HepG2 (cell line): ENCODE results near the gene TBCD. TPM values are rescaled to one million over a fixed set of nuclear protein-coding genes. Genes with fewer than 3 reads are reported as not detected.

Experiments used
- FOXA3 ChIP-seq: IDR thresholded peaks from 2 replicates; pipeline ENCODE4 v1.6.1; 2016; ENCODE audit warnings: missing genetic modification reagents, missing compliant biosample characterization
- FOXM1 ChIP-seq: sonication (generic); formaldehyde crosslinking; IDR thresholded peaks from 2 replicates; pipeline ENCODE4 v1.5.0; 2020; ENCODE audit warnings: missing genetic modification reagents
- GABPB1 ChIP-seq: IDR thresholded peaks from 2 replicates; pipeline ENCODE4 v1.6.1; 2016; ENCODE audit warnings: mild to moderate bottlenecking, missing genetic modification reagents, moderate library complexity, missing compliant biosample characterization
- GMEB1 ChIP-seq: sonication (generic); formaldehyde crosslinking; IDR thresholded peaks from 2 replicates; pipeline ENCODE4 v1.5.1; 2020; ENCODE audit warnings: missing genetic modification reagents, mild to moderate bottlenecking, borderline replicate concordance
- KMT2B ChIP-seq: IDR thresholded peaks from 2 replicates; pipeline ENCODE4 v1.6.1; 2016; ENCODE audit warnings: missing genetic modification reagents, missing compliant biosample characterization
- NFKB2 ChIP-seq: sonication (generic); formaldehyde crosslinking; IDR thresholded peaks from 2 replicates; pipeline ENCODE4 v1.4.0; 2020; ENCODE audit warnings: missing genetic modification reagents, borderline replicate concordance
- PRPF4 ChIP-seq: fragments of 200-400 bp; formaldehyde crosslinking; IDR thresholded peaks from 2 replicates; pipeline ENCODE4 v1.6.1; 2016; ENCODE audit warnings: low read length, low read depth; ENCODE audit not compliant: poor library complexity, severe bottlenecking
- SALL1 ChIP-seq: sonication (generic); formaldehyde crosslinking; IDR thresholded peaks from 2 replicates; pipeline ENCODE4 v1.8.0; 2022; ENCODE audit warnings: mild to moderate bottlenecking, missing genetic modification reagents
- SOX5 ChIP-seq: IDR thresholded peaks from 2 replicates; pipeline ENCODE4 v1.6.1; 2016; ENCODE audit warnings: borderline replicate concordance
- SPEN ChIP-seq: sonication (generic); formaldehyde crosslinking; IDR thresholded peaks from 2 replicates; pipeline ENCODE4 v1.5.1; 2020; ENCODE audit warnings: low read depth, mild to moderate bottlenecking, missing genetic modification reagents
- polyA plus RNA-seq, 8 experiments: library from polyadenylated mRNA; depleted of rRNA in 3 of 8; stranded (reverse) in 7 of 8; unstranded in 1 of 8; fragments of >200 nt; fragmentation: Illumina TruSeq in 4 of 8; extraction: Trizol in 4 of 8; gene quantifications; 2 replicates each; pipeline versions ENCODE4 v1.2.1 to v1.2.3, GENCODE V29; 2011 to 2016; ENCODE audit warnings: low read depth in 4 of 8, missing spikeins in 1 of 8, mixed read lengths in 1 of 8; ENCODE audit not compliant: insufficient read depth in 1 of 8
- total RNA-seq, 5 experiments: library from RNA; depleted of rRNA; stranded (reverse); fragments of >200 nt; fragmentation: Illumina TruSeq; extraction: Trizol; gene quantifications; 2 replicates each; pipeline ENCODE4 v1.2.3, GENCODE V29; 2016; ENCODE audit warnings: low read depth in 1 of 5
- TF ChIP-seq, protein P1 (sequence below): sonication (generic); formaldehyde crosslinking; IDR thresholded peaks from 2 replicates; pipeline ENCODE4 v1.5.1; 2020; ENCODE audit warnings: mild to moderate bottlenecking, missing genetic modification reagents, moderate library complexity
- TF ChIP-seq, protein P2 (sequence below): IDR thresholded peaks from 2 replicates; pipeline ENCODE4 v1.4.0; 2020; ENCODE audit warnings: mild to moderate bottlenecking, missing genetic modification reagents
- TF ChIP-seq, protein P3 (sequence below): IDR thresholded peaks from 2 replicates; pipeline ENCODE4 v1.6.1; 2018; ENCODE audit warnings: missing genetic modification reagents, mild to moderate bottlenecking, missing compliant biosample characterization
- TF ChIP-seq, protein P4 (sequence below): sonication (generic); formaldehyde crosslinking; IDR thresholded peaks from 2 replicates; pipeline ENCODE4 v1.4.0; 2020; ENCODE audit warnings: missing genetic modification reagents

The TBCD gene
- total and polyA plus RNA-seq, 2 of the 13 experiments (the other 11 are each of a cell fraction or from before 2014, with no cell fraction given) = 33.9 to 54.8 TPM

GRCh38 chr17:82887255-82888164 lies 135.6 kb downstream of the TBCD start (continued):
- TF ChIP-seq, protein P1, sequence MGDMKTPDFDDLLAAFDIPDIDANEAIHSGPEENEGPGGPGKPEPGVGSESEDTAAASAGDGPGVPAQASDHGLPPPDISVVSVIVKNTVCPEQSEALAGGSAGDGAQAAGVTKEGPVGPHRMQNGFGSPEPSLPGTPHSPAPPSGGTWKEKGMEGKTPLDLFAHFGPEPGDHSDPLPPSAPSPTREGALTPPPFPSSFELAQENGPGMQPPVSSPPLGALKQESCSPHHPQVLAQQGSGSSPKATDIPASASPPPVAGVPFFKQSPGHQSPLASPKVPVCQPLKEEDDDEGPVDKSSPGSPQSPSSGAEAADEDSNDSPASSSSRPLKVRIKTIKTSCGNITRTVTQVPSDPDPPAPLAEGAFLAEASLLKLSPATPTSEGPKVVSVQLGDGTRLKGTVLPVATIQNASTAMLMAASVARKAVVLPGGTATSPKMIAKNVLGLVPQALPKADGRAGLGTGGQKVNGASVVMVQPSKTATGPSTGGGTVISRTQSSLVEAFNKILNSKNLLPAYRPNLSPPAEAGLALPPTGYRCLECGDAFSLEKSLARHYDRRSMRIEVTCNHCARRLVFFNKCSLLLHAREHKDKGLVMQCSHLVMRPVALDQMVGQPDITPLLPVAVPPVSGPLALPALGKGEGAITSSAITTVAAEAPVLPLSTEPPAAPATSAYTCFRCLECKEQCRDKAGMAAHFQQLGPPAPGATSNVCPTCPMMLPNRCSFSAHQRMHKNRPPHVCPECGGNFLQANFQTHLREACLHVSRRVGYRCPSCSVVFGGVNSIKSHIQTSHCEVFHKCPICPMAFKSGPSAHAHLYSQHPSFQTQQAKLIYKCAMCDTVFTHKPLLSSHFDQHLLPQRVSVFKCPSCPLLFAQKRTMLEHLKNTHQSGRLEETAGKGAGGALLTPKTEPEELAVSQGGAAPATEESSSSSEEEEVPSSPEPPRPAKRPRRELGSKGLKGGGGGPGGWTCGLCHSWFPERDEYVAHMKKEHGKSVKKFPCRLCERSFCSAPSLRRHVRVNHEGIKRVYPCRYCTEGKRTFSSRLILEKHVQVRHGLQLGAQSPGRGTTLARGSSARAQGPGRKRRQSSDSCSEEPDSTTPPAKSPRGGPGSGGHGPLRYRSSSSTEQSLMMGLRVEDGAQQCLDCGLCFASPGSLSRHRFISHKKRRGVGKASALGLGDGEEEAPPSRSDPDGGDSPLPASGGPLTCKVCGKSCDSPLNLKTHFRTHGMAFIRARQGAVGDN (CRISPR knock-in tag) = peak; percentile 72
- TF ChIP-seq GABPB1 (CRISPR knock-in tag) (peak; percentile 16; the same call in 1 of the 2 replicates), SPEN (CRISPR knock-in tag) (peak; percentile 60), SOX5 (peak; percentile 74), KMT2B (CRISPR knock-in tag) (0 out of 2 replicates have a peak, but pooled peaks have one; percentile 31), FOXA3 (CRISPR knock-in tag) (peak; percentile 63; the same call in 1 of the 2 replicates), PRPF4 (peak; percentile 37), NFKB2 (CRISPR knock-in tag) (peak; percentile 23; the same call in 1 of the 2 replicates), SALL1 (CRISPR knock-in tag) (peak; percentile 44; the same call in 1 of the 2 replicates), GMEB1 (CRISPR knock-in tag) (no peak), FOXM1 (no peak)
- TF ChIP-seq, protein P2, sequence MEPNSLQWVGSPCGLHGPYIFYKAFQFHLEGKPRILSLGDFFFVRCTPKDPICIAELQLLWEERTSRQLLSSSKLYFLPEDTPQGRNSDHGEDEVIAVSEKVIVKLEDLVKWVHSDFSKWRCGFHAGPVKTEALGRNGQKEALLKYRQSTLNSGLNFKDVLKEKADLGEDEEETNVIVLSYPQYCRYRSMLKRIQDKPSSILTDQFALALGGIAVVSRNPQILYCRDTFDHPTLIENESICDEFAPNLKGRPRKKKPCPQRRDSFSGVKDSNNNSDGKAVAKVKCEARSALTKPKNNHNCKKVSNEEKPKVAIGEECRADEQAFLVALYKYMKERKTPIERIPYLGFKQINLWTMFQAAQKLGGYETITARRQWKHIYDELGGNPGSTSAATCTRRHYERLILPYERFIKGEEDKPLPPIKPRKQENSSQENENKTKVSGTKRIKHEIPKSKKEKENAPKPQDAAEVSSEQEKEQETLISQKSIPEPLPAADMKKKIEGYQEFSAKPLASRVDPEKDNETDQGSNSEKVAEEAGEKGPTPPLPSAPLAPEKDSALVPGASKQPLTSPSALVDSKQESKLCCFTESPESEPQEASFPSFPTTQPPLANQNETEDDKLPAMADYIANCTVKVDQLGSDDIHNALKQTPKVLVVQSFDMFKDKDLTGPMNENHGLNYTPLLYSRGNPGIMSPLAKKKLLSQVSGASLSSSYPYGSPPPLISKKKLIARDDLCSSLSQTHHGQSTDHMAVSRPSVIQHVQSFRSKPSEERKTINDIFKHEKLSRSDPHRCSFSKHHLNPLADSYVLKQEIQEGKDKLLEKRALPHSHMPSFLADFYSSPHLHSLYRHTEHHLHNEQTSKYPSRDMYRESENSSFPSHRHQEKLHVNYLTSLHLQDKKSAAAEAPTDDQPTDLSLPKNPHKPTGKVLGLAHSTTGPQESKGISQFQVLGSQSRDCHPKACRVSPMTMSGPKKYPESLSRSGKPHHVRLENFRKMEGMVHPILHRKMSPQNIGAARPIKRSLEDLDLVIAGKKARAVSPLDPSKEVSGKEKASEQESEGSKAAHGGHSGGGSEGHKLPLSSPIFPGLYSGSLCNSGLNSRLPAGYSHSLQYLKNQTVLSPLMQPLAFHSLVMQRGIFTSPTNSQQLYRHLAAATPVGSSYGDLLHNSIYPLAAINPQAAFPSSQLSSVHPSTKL (CRISPR knock-in tag) = peak; percentile 74
- TF ChIP-seq, protein P3, sequence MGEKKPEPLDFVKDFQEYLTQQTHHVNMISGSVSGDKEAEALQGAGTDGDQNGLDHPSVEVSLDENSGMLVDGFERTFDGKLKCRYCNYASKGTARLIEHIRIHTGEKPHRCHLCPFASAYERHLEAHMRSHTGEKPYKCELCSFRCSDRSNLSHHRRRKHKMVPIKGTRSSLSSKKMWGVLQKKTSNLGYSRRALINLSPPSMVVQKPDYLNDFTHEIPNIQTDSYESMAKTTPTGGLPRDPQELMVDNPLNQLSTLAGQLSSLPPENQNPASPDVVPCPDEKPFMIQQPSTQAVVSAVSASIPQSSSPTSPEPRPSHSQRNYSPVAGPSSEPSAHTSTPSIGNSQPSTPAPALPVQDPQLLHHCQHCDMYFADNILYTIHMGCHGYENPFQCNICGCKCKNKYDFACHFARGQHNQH (CRISPR knock-in tag) = peak; percentile 40; the same call in 1 of the 2 replicates
- TF ChIP-seq, protein P4, sequence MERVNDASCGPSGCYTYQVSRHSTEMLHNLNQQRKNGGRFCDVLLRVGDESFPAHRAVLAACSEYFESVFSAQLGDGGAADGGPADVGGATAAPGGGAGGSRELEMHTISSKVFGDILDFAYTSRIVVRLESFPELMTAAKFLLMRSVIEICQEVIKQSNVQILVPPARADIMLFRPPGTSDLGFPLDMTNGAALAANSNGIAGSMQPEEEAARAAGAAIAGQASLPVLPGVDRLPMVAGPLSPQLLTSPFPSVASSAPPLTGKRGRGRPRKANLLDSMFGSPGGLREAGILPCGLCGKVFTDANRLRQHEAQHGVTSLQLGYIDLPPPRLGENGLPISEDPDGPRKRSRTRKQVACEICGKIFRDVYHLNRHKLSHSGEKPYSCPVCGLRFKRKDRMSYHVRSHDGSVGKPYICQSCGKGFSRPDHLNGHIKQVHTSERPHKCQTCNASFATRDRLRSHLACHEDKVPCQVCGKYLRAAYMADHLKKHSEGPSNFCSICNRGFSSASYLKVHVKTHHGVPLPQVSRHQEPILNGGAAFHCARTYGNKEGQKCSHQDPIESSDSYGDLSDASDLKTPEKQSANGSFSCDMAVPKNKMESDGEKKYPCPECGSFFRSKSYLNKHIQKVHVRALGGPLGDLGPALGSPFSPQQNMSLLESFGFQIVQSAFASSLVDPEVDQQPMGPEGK = peak; percentile 38; the same call in 1 of the 2 replicates
